ENCODE results near the gene SRP9. TPM values are rescaled to one million over a fixed set of nuclear protein-coding genes. Genes with fewer than 3 reads are reported as not detected.

SRP9 gene, protein sequence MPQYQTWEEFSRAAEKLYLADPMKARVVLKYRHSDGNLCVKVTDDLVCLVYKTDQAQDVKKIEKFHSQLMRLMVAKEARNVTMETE
- total RNA-seq (310 TPM), polyA plus RNA-seq (362 TPM)
- long read RNA-seq, donor 1, transcript SRP9-201 (3 exons, 1,480 nt), result major isoform, 33 of 44 reads
- long read RNA-seq, donor 1, partial matches to known transcripts, result 7 of 44 reads
- long read RNA-seq, donor 1, other reads (novel, unspliced or antisense), result 0 of 44 reads
- long read RNA-seq, donor 2, transcript SRP9-201 (3 exons, 1,480 nt), result major isoform, 474 of 558 reads
- long read RNA-seq, donor 2, transcript SRP9-204 (3 exons, 377 nt), result minor isoform, 5 of 558 reads
- long read RNA-seq, donor 2, transcript SRP9-203 (4 exons, 1,596 nt), result minor isoform, 60 of 558 reads
- long read RNA-seq, donor 2, partial matches to known transcripts, result 10 of 558 reads
- long read RNA-seq, donor 2, other reads (novel, unspliced or antisense), result 9 of 558 reads
- long read RNA-seq, donor 3, transcript SRP9-202 (4 exons, 540 nt), result minor isoform, 5 of 510 reads
- long read RNA-seq, donor 3, transcript SRP9-203 (4 exons, 1,596 nt), result minor isoform, 45 of 510 reads
- long read RNA-seq, donor 3, transcript SRP9-201 (3 exons, 1,480 nt), result major isoform, 445 of 510 reads
- long read RNA-seq, donor 3, partial matches to known transcripts, result 5 of 510 reads
- long read RNA-seq, donor 3, other reads (novel, unspliced or antisense), result 8 of 510 reads
- long read RNA-seq, donor 4, transcript SRP9-203 (4 exons, 1,596 nt), result minor isoform, 9 of 134 reads
- long read RNA-seq, donor 4, transcript SRP9-201 (3 exons, 1,480 nt), result major isoform, 124 of 134 reads
- long read RNA-seq, donor 4, partial matches to known transcripts, result 0 of 134 reads
- long read RNA-seq, donor 4, other reads (novel, unspliced or antisense), result 0 of 134 reads
- long read RNA-seq, donor 5, transcript SRP9-201 (3 exons, 1,480 nt), result major isoform, 468 of 544 reads
- long read RNA-seq, donor 5, transcript SRP9-202 (4 exons, 540 nt), result minor isoform, 5 of 544 reads
- long read RNA-seq, donor 5, transcript SRP9-203 (4 exons, 1,596 nt), result minor isoform, 42 of 544 reads
- long read RNA-seq, donor 5, partial matches to known transcripts, result 14 of 544 reads
- long read RNA-seq, donor 5, other reads (novel, unspliced or antisense), result 11 of 544 reads
- long read RNA-seq, donor 6, transcript SRP9-203 (4 exons, 1,596 nt), result minor isoform, 23 of 232 reads
- long read RNA-seq, donor 6, transcript SRP9-201 (3 exons, 1,480 nt), result major isoform, 194 of 232 reads
- long read RNA-seq, donor 6, partial matches to known transcripts, result 7 of 232 reads
- long read RNA-seq, donor 6, other reads (novel, unspliced or antisense), result 5 of 232 reads
- long read RNA-seq, donor 7, transcript SRP9-201 (3 exons, 1,480 nt), result major isoform, 234 of 305 reads
- long read RNA-seq, donor 7, transcript SRP9-203 (4 exons, 1,596 nt), result minor isoform, 24 of 305 reads
- long read RNA-seq, donor 7, partial matches to known transcripts, result 39 of 305 reads
- long read RNA-seq, donor 7, other reads (novel, unspliced or antisense), result 7 of 305 reads
- long read RNA-seq, donor 8, transcript SRP9-201 (3 exons, 1,480 nt), result major isoform, 86 of 106 reads
- long read RNA-seq, donor 8, transcript SRP9-203 (4 exons, 1,596 nt), result minor isoform, 17 of 106 reads
- long read RNA-seq, donor 8, partial matches to known transcripts, result 0 of 106 reads
- long read RNA-seq, donor 8, other reads (novel, unspliced or antisense), result 0 of 106 reads
- long read RNA-seq, donor 9, transcript SRP9-201 (3 exons, 1,480 nt), result major isoform, 210 of 249 reads
- long read RNA-seq, donor 9, transcript SRP9-203 (4 exons, 1,596 nt), result minor isoform, 13 of 249 reads
- long read RNA-seq, donor 9, partial matches to known transcripts, result 25 of 249 reads
- long read RNA-seq, donor 9, other reads (novel, unspliced or antisense), result 0 of 249 reads
- long read RNA-seq, donor 10, transcript SRP9-203 (4 exons, 1,596 nt), result minor isoform, 17 of 185 reads
- long read RNA-seq, donor 10, transcript SRP9-201 (3 exons, 1,480 nt), result major isoform, 165 of 185 reads
- long read RNA-seq, donor 10, partial matches to known transcripts, result 0 of 185 reads
- long read RNA-seq, donor 10, other reads (novel, unspliced or antisense), result 0 of 185 reads

DNA sequence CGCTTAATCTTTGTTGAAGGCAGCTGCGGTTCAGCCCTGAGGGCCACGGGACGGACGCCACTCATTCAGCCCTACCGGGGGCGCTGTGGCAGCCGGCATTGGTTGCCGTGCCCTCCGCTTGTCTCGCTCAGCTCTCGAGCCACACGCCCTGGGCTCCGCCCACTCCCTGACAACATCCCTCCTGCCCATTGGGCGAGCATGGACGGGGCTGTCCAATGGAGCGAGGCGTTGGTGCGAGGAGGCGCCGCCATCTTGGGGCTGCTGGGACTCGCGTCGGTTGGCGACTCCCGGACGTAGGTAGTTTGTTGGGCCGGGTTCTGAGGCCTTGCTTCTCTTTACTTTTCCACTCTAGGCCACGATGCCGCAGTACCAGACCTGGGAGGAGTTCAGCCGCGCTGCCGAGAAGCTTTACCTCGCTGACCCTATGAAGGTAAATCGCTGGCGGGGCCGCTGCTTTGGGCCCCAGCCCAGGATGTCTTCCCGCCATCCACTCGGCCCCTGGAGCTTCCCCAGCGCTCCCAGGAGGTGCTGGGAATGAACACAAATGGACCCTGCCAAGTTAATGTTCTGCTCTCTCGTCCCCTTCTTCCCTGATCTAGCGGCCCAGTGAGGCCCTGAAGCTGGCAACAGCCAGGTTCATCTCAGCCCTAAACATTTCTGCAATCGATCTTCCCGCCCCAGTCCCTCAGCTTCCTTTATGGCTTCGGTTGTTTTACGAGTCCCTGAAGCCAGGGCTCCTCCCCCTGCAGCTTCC is at the start of gene SRP9:
TSS of gene SRP9 (plus strand) at position 244 of the 754 bp plus-strand sequence. CDS start at position 359, 115 bp downstream.
- Histone ChIP-seq H3K4me3 (ENCODE audit: low read length in 2 of 2) (peak within 1 kb of the TSS; percentile 81 to 94), H3K36me3 (ENCODE audit: control insufficient read depth in 2 of 2, insufficient read depth in 2 of 2, low read length in 1 of 2) (peaks cover 0 to 23% of the 10 kb centered on the region in 2 donors), H3K27me3 (ENCODE audit: control insufficient read depth in 2 of 2, insufficient read depth in 1 of 2, low read length in 1 of 2) (no peaks in the 10 kb centered on the region), H3K4me1 (ENCODE audit: control insufficient read depth in 2 of 2, insufficient read depth in 2 of 2, low read length in 2 of 2) (peaks cover 10 to 32% of the 10 kb centered on the region in 2 donors), H3K27ac (ENCODE audit: low read depth in 1 of 2, low read length in 1 of 2) (peak within 1 kb of the TSS; percentile 100), H3K9me3 (ENCODE audit: control insufficient read depth in 2 of 2, insufficient read depth in 1 of 2, low read length in 1 of 2) (no peaks in the 10 kb centered on the region)
- under 1% methylated on average over 46 of the region's 46 CpGs for WGBS
- peak; percentile 96 to 100 (median 99) for DNase-seq (ENCODE audit: low read depth in 6 of 9, low spot score in 9 of 9)

DNA sequence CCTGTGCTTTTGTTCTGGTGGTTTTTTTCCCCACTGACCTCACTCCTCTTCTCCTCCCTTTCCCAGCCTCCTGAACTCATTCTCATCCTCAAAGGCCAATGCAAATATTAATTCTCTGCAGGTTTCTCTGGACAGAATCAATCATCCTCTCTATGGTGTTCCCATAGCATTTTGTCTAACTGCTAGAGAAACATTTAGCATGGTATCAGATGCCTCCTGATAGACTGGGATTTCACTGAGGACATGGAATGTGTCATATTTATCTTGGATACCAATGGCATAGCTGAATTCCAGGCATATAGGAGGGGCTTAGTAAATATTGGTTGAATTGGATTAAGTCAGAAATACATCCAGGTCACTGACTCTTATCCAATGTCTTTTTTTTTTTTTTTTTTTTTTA is 46.1 kb upstream of the SRP9 start:
- Histone ChIP-seq H3K27ac (ENCODE audit: low read depth in 1 of 2, low read length in 1 of 2) (no peak overlapping the region), H3K4me1 (ENCODE audit: control insufficient read depth in 2 of 2, insufficient read depth in 2 of 2, low read length in 2 of 2) (peaks cover 0 to 5% of the 10 kb centered on the region in 2 donors), H3K27me3 (ENCODE audit: control insufficient read depth in 2 of 2, insufficient read depth in 1 of 2, low read length in 1 of 2) (no peaks in the 10 kb centered on the region), H3K9me3 (ENCODE audit: control insufficient read depth in 2 of 2, insufficient read depth in 1 of 2, low read length in 1 of 2) (no peaks in the 10 kb centered on the region), H3K4me3 (ENCODE audit: low read length in 2 of 2) (no peak overlapping the region), H3K36me3 (ENCODE audit: control insufficient read depth in 2 of 2, insufficient read depth in 2 of 2, low read length in 1 of 2) (no peaks in the 10 kb centered on the region)
- DNase-seq (ENCODE audit: low read depth in 6 of 9, low spot score in 9 of 9), result no peak

DNA sequence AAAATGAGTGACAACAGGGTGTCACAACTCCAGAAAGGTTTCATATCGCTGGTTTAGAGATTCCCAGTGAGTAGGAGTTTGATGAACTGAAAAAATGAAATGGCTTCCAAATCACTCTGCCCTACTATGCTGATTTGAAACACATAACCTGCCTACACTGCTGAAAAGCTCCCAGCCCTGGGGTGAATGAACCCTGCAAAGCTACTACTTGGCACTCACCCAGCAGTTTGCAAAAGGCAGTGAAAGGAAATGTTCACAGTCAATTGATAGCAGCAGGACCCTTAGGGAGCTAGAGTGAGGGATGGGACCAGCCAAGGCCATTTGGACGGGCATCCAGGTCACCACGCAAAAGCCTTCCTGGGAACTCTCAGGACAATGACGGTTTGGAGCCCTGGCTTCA is 44.4 kb upstream of the SRP9 start:
- DNase-seq (ENCODE audit: low read depth in 6 of 9, low spot score in 9 of 9), result no peak
- H3K4me3 ChIP-seq (ENCODE audit: low read length in 2 of 2), result no peak overlapping the region
- no peak overlapping the region for H3K27ac ChIP-seq (ENCODE audit: low read depth in 1 of 2, low read length in 1 of 2)
- WGBS, result 95% methylated on average over 4 of the region's 4 CpGs
- H3K4me1 ChIP-seq (ENCODE audit: control insufficient read depth in 2 of 2, insufficient read depth in 2 of 2, low read length in 2 of 2), result peaks cover 0 to 5% of the 10 kb centered on the region in 2 donors
- no peaks in the 10 kb centered on the region for H3K27me3 ChIP-seq (ENCODE audit: control insufficient read depth in 2 of 2, insufficient read depth in 1 of 2, low read length in 1 of 2)
- no peaks in the 10 kb centered on the region for H3K9me3 ChIP-seq (ENCODE audit: control insufficient read depth in 2 of 2, insufficient read depth in 1 of 2, low read length in 1 of 2)
- no peaks in the 10 kb centered on the region for H3K36me3 ChIP-seq (ENCODE audit: control insufficient read depth in 2 of 2, insufficient read depth in 2 of 2, low read length in 1 of 2)

DNA sequence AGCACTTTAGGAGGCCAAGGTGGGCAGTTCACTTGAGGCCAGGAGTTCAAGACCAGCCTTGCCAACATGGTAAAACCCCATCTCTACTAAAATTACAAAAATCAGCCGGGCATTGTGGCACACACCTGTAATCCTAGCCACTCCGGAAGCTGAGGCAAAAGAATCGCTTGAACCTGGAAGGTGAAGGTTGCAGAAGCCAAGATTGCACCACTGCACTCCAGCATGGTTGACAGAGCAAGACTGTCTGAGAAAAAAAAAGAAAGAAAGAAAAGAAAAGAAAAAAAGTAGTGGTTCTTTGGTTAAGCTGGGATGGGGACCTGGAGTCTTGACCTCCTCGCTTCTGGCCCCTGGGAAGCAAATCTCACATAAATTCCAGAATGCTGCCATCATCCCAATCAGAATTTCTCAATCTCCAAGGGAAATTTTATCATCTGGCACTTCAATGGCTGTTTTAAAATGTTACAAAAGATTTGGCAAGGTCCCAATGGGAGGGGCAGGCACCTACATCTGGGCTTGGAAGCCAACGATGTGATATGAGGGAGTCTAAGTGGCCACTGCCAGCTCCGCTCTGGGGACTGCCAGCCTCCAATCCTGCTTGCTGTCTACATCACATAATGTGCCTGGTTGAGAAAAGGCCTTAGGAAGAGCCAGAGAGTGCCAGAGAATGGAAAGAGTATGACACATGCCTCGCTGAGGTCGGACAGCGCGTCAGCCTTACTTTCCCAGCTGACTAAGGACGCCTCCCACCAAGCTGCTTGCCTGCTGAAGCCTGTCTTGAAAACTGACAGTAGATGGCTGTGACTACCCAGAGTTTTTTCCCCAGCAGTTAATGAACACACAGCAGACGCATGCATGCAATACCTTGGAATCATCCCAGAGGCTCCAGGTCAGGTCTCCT is 42.1 kb upstream of the SRP9 start:
- Histone ChIP-seq H3K27ac (ENCODE audit: low read depth in 1 of 2, low read length in 1 of 2) (peak overlapping the region; percentile 72 to 74), H3K9me3 (ENCODE audit: control insufficient read depth in 2 of 2, insufficient read depth in 1 of 2, low read length in 1 of 2) (no peaks in the 10 kb centered on the region), H3K4me3 (ENCODE audit: low read length in 2 of 2) (no peak overlapping the region), H3K27me3 (ENCODE audit: control insufficient read depth in 2 of 2, insufficient read depth in 1 of 2, low read length in 1 of 2) (no peaks in the 10 kb centered on the region), H3K4me1 (ENCODE audit: control insufficient read depth in 2 of 2, insufficient read depth in 2 of 2, low read length in 2 of 2) (peaks cover 0 to 5% of the 10 kb centered on the region in 2 donors), H3K36me3 (ENCODE audit: control insufficient read depth in 2 of 2, insufficient read depth in 2 of 2, low read length in 1 of 2) (no peaks in the 10 kb centered on the region)
- peak in 1 of 9 donors; percentile 31 for DNase-seq (ENCODE audit: low read depth in 6 of 9, low spot score in 9 of 9)
- 92% methylated on average over 12 of the region's 12 CpGs for WGBS

DNA sequence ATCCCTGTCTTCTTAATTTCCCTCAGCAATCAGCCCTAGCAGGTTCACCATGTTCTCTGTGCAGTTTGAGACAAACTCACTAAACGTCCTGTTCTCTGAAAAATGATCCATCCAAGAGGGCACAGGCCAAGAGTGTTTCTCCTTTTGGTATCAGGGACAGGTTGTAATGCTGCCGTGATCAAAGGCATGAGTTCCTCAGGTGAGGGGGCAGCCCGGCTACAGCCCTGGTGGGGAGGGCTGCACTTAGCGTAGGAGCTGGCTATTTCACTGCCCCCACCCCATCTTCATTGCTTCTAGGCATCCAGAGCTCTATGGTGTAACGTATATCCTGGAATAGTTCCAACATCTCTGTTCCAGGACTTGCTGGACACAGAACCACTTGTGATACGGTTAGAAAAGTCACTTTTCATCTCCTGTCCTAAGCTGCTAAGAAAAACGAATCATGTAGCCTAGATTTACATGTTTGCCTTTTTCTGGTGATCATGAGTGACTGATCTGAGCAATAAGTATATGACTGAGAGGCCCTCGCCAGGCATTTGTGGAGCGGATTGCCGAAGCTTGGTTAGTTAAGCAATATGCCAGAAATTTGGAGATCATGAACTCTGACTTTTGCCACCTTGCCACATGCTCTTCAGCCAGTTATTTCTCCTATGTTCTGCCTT is 41.1 kb upstream of the SRP9 start:
- WGBS, result 92% methylated on average over 10 of the region's 10 CpGs
- Histone ChIP-seq H3K27me3 (ENCODE audit: control insufficient read depth in 2 of 2, insufficient read depth in 1 of 2, low read length in 1 of 2) (no peaks in the 10 kb centered on the region), H3K4me1 (ENCODE audit: control insufficient read depth in 2 of 2, insufficient read depth in 2 of 2, low read length in 2 of 2) (peaks cover 0 to 5% of the 10 kb centered on the region in 2 donors), H3K27ac (ENCODE audit: low read depth in 1 of 2, low read length in 1 of 2) (peak overlapping the region; percentile 36 to 68), H3K4me3 (ENCODE audit: low read length in 2 of 2) (no peak overlapping the region), H3K36me3 (ENCODE audit: control insufficient read depth in 2 of 2, insufficient read depth in 2 of 2, low read length in 1 of 2) (no peaks in the 10 kb centered on the region), H3K9me3 (ENCODE audit: control insufficient read depth in 2 of 2, insufficient read depth in 1 of 2, low read length in 1 of 2) (no peaks in the 10 kb centered on the region)
- DNase-seq (ENCODE audit: low read depth in 6 of 9, low spot score in 9 of 9), result no peak

DNA sequence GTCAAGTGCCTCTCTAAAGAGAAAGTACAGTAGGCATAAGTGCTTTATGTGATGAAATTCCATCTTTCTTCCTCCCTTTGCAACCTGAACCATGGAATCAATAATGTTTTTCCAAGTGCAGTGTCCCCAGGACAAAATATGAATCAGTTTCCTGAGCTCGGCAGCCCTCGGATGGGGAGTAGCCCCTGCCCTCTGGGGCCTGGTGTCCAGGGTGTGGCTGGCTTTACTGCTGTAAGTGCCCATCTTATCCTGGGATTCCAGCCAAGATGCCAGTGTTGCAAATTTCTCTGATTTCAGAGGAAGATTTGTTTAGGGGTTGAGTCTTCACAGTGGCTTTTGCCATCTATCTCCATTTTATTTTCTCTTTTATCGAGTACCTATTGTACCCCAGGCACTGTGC is 40.5 kb upstream of the SRP9 start:
- no peak overlapping the region for H3K27ac ChIP-seq (ENCODE audit: low read depth in 1 of 2, low read length in 1 of 2)

More for the DNA sequence above, 40.5 kb upstream of the SRP9 start:
- Histone ChIP-seq H3K4me1 (ENCODE audit: control insufficient read depth in 2 of 2, insufficient read depth in 2 of 2, low read length in 2 of 2) (peaks cover 0 to 5% of the 10 kb centered on the region in 2 donors), H3K4me3 (ENCODE audit: low read length in 2 of 2) (no peak overlapping the region), H3K9me3 (ENCODE audit: control insufficient read depth in 2 of 2, insufficient read depth in 1 of 2, low read length in 1 of 2) (no peaks in the 10 kb centered on the region), H3K36me3 (ENCODE audit: control insufficient read depth in 2 of 2, insufficient read depth in 2 of 2, low read length in 1 of 2) (no peaks in the 10 kb centered on the region), H3K27me3 (ENCODE audit: control insufficient read depth in 2 of 2, insufficient read depth in 1 of 2, low read length in 1 of 2) (no peaks in the 10 kb centered on the region)
- WGBS, result 96% methylated on average over 3 of the region's 3 CpGs
- DNase-seq (ENCODE audit: low read depth in 6 of 9, low spot score in 9 of 9), result no peak

Data from thymus (tissue), 14 donors.